CD14-positive monocyte (primary cell): ENCODE data around the gene SKA1. TPM values are rescaled to one million over a fixed set of nuclear protein-coding genes. Genes with fewer than 3 reads are reported as not detected.
A peak's percentile ranks its signal among the peaks of the same experiment; 100 is the strongest.

Experiments used
- DNase-seq, 3 donors: peaks; one replicate each; pipeline ENCODE4 v3.0.0-alpha.2; 2011 to 2022
- H2AFZ ChIP-seq: 2 replicates; pipeline ENCODE4 v1.6.0; 2012; ENCODE audit warnings: mild to moderate bottlenecking, low read depth, low read length, inconsistent platforms; ENCODE audit not compliant: insufficient read depth, poor library complexity, severe bottlenecking
- H3K27ac ChIP-seq, 2 donors: 1 replicate in 1 of 2; 2 replicates in 1 of 2; pipeline ENCODE4 v1.5.1; 2012 to 2013; ENCODE audit warnings: low read length in 2 of 2, control low read depth in 1 of 2, inconsistent platforms in 1 of 2, low read depth in 1 of 2, mild to moderate bottlenecking in 1 of 2
- H3K27me3 ChIP-seq, 2 donors: one replicate each; pipeline versions ENCODE4 v1.6.0 to v1.6.1; 2011 to 2013; ENCODE audit warnings: low read length in 2 of 2; ENCODE audit not compliant: control insufficient read depth in 2 of 2, insufficient read depth in 2 of 2
- H3K36me3 ChIP-seq, 2 donors: replicated peaks in 1 of 2; 1 replicate in 1 of 2; 2 replicates in 1 of 2; pipeline versions ENCODE4 v1.5.1 to v1.6.1; 2012 to 2013; ENCODE audit warnings: low read length in 2 of 2, control low read depth in 1 of 2, inconsistent platforms in 1 of 2, mild to moderate bottlenecking in 1 of 2; ENCODE audit not compliant: insufficient read depth in 2 of 2, control insufficient read depth in 1 of 2
- H3K4me1 ChIP-seq, 2 donors: 1 replicate in 1 of 2; 2 replicates in 1 of 2; pipeline versions ENCODE4 v1.5.1 to v1.6.1; 2012 to 2013; ENCODE audit warnings: low read length in 2 of 2, control low read depth in 1 of 2, inconsistent platforms in 1 of 2, mild to moderate bottlenecking in 1 of 2, moderate library complexity in 1 of 2; ENCODE audit not compliant: insufficient read depth in 2 of 2, control insufficient read depth in 1 of 2
- H3K4me2 ChIP-seq: replicated peaks from 2 replicates; pipeline ENCODE3; 2012; ENCODE audit warnings: low read length, moderate library complexity, mild to moderate bottlenecking; ENCODE audit not compliant: poor library complexity, severe bottlenecking; ENCODE audit errors: extremely low read depth
- H3K4me3 ChIP-seq, 3 experiments: fragments of 200-600 bp in 1 of 3; sonication (generic) in 1 of 3; replicated peaks in 1 of 3; 1 replicate in 2 of 3; 2 replicates in 1 of 3; pipeline ENCODE4 v1.5.1; 2011 to 2013; ENCODE audit warnings: low read length in 3 of 3, mild to moderate bottlenecking in 3 of 3, control low read depth in 2 of 3, low read depth in 2 of 3, inconsistent platforms in 1 of 3, moderate library complexity in 1 of 3
- H3K79me2 ChIP-seq: 2 replicates; pipeline ENCODE4 v1.6.0; 2012; ENCODE audit warnings: mild to moderate bottlenecking, control low read depth, inconsistent platforms, low read length, moderate library complexity; ENCODE audit not compliant: insufficient read depth
- H3K9ac ChIP-seq: 2 replicates; pipeline ENCODE4 v1.6.0; 2017; ENCODE audit warnings: low read length, mild to moderate bottlenecking; ENCODE audit not compliant: insufficient read depth, poor library complexity, severe bottlenecking
- H3K9me3 ChIP-seq, 2 donors: replicated peaks in 1 of 2; 1 replicate in 1 of 2; 2 replicates in 1 of 2; pipeline versions ENCODE4 v1.5.1 to v1.6.1; 2012 to 2013; ENCODE audit warnings: low read length in 2 of 2, control low read depth in 1 of 2; ENCODE audit not compliant: control insufficient read depth in 1 of 2, insufficient read depth in 1 of 2
- H4K20me1 ChIP-seq: 2 replicates; pipeline ENCODE4 v1.6.0; 2012; ENCODE audit warnings: mild to moderate bottlenecking, low read length, control low read depth, moderate library complexity; ENCODE audit not compliant: insufficient read depth
- H3K27ac Mint-ChIP-seq, 7 donors: one replicate each; pipeline ENCODE4 v1.8.0; 2020; ENCODE audit warnings: mild to moderate bottlenecking in 7 of 7, mixed read lengths in 7 of 7, moderate library complexity in 6 of 7, inconsistent platforms in 2 of 7
- H3K27me3 Mint-ChIP-seq, 3 donors: one replicate each; pipeline ENCODE4 v1.8.0; 2021 to 2022; ENCODE audit warnings: low read depth in 3 of 3, mild to moderate bottlenecking in 3 of 3, mixed read lengths in 3 of 3, moderate library complexity in 3 of 3, inconsistent platforms in 1 of 3
- H3K36me3 Mint-ChIP-seq, 2 donors: one replicate each; pipeline ENCODE4 v1.8.0; 2020; ENCODE audit warnings: mixed read lengths in 2 of 2, inconsistent platforms in 1 of 2, mild to moderate bottlenecking in 1 of 2
- H3K4me1 Mint-ChIP-seq: one replicate; pipeline ENCODE4 v1.8.0; 2020; ENCODE audit warnings: mild to moderate bottlenecking, mixed read lengths
- H3K4me3 Mint-ChIP-seq, 2 donors: one replicate each; pipeline ENCODE4 v1.8.0; 2020; ENCODE audit warnings: mild to moderate bottlenecking in 2 of 2, mixed read lengths in 2 of 2, moderate library complexity in 1 of 2
- H3K9me3 Mint-ChIP-seq, 7 donors: one replicate each; pipeline ENCODE4 v1.8.0; 2020 to 2022; ENCODE audit warnings: mixed read lengths in 7 of 7, mild to moderate bottlenecking in 6 of 7, moderate library complexity in 6 of 7, inconsistent platforms in 2 of 7
- CTCF ChIP-seq: fragments of 200-600 bp; IDR thresholded peaks from one replicate; pipeline ENCODE4 v1.8.0; 2022; ENCODE audit warnings: antibody characterized with exemption, mild to moderate bottlenecking
- WGBS: methylation state at CpG from one replicate; pipeline ENCODE4 v1.1.5; 2013; ENCODE audit warnings: missing lambda C conversion rate; ENCODE audit not compliant: insufficient coverage; 5-methylcytosine and 5-hydroxymethylcytosine counted together
- intact Hi-C, 2 donors: fragments of 100-400 bp; cut with micrococcal nuclease; formaldehyde crosslinking; loops; one replicate each; pipeline versions ENCODE4 v1.15.0 to v1.15.1; 2023
- polyA plus RNA-seq, 3 donors: library from polyadenylated mRNA; depleted of rRNA in 1 of 3; unstranded in 2 of 3; stranded (reverse) in 1 of 3; fragments of 300-500 nt in 2 of 3; fragments of >200 nt in 1 of 3; fragmentation: Illumina TruSeq in 2 of 3; gene quantifications; 1 replicate in 2 of 3; 2 replicates in 1 of 3; pipeline ENCODE4 v1.2.3, GENCODE V29; 2012 to 2021

Gene SKA1
- polyA plus RNA-seq, 3 donors = 0.17 TPM; not detected in 2

GRCh38 chr18:50341443-50341842, 33.4 kb upstream of the SKA1 start:
- TF ChIP-seq CTCF = no peak
- no peaks in the 10 kb centered on the region for H4K20me1 ChIP-seq
- Mint-ChIP-seq H3K4me1 (peaks cover 9% of the 10 kb centered on the region), H3K9me3 (peaks cover 0 to 6% (median 0%) of the 10 kb centered on the region in 7 donors), H3K27me3 (peaks cover 2 to 5% (median 4%) of the 10 kb centered on the region in 3 donors), H3K36me3 (no peaks in the 10 kb centered on the region), H3K27ac (no peak overlapping the region), H3K4me3 (no peak overlapping the region)
- no peak overlapping the region for H3K27ac ChIP-seq
- no peaks in the 10 kb centered on the region for H3K36me3 ChIP-seq
- H3K9ac ChIP-seq = no peak overlapping the region
- H2AFZ ChIP-seq = peak overlapping the region; percentile 6
- H3K4me1 ChIP-seq = peaks cover 0 to 4% of the 10 kb centered on the region in 2 donors
- WGBS = 84% methylated on average over 2 of the region's 2 CpGs
- DNase-seq = no peak
- no peak overlapping the region for H3K4me3 ChIP-seq
- H3K27me3 ChIP-seq = no peaks in the 10 kb centered on the region
- intact Hi-C loops = no loop called here
- H3K4me2 ChIP-seq = no peak overlapping the region
- peaks cover 0 to 6% of the 10 kb centered on the region in 2 donors for H3K9me3 ChIP-seq
- no peaks in the 10 kb centered on the region for H3K79me2 ChIP-seq

- Histone ChIP-seq H3K36me3 (no peaks in the 10 kb centered on the region), H3K4me3 (no peak overlapping the region), H3K79me2 (no peaks in the 10 kb centered on the region), H3K4me1 (peaks cover 0 to 2% of the 10 kb centered on the region in 2 donors), H3K9ac (no peak overlapping the region), H2AFZ (no peak overlapping the region), H3K27me3 (no peaks in the 10 kb centered on the region), H4K20me1 (no peaks in the 10 kb centered on the region), H3K4me2 (no peak overlapping the region), H3K9me3 (no peaks in the 10 kb centered on the region), H3K27ac (no peak overlapping the region)
- 100% methylated on average over 1 of the region's 2 CpGs for WGBS
- no peak for TF ChIP-seq CTCF
- Mint-ChIP-seq H3K4me3 (no peak overlapping the region), H3K4me1 (peaks cover 5% of the 10 kb centered on the region), H3K9me3 (peaks cover 0 to 2% (median 0%) of the 10 kb centered on the region in 7 donors), H3K27ac (no peak overlapping the region), H3K27me3 (peaks cover 6% of the 10 kb centered on the region in 3 donors), H3K36me3 (no peaks in the 10 kb centered on the region)
- intact Hi-C loops = no loop called here
- no peak for DNase-seq
Observed at GRCh38 chr18:50350699-50351098, 24.1 kb upstream of the SKA1 start.
